Lower leg skin (tissue), 4 donors: ENCODE data around the gene PALLD. TPM values are rescaled to one million over a fixed set of nuclear protein-coding genes. Genes with fewer than 3 reads are reported as not detected.

Experiments used
- DNase-seq, 2 donors: peaks; one replicate each; pipeline ENCODE4 v3.0.0-alpha.2; 2019; ENCODE audit warnings: low spot score in 2 of 2
- H3K4me3 ChIP-seq: fragments of 200-600 bp; sonication (generic); 2 replicates; pipeline ENCODE4 v1.5.1; 2017; ENCODE audit warnings: mild to moderate bottlenecking, low read depth; ENCODE audit not compliant: poor library complexity, severe bottlenecking
- POLR2A ChIP-seq, 2 donors: fragments of 450-650 bp; IDR thresholded peaks; one replicate each; pipeline ENCODE4 v1.6.1; 2016 to 2017; ENCODE audit warnings: antibody characterized with exemption in 2 of 2, mild to moderate bottlenecking in 1 of 2, moderate library complexity in 1 of 2
- WGBS, 2 donors: methylation state at CpG; one replicate each; pipeline ENCODE4 v1.1.5; 2018; 5-methylcytosine and 5-hydroxymethylcytosine counted together
- intact Hi-C: fragments of 100-400 bp; cut with DNase I; formaldehyde crosslinking; loops from one replicate; pipeline ENCODE4 v1.15.0; 2023; ENCODE audit warnings: low total_unique reads
- total RNA-seq, 4 donors: library from RNA; depleted of rRNA; stranded (reverse); fragments of >200 nt; gene quantifications; one replicate each; pipeline ENCODE4 v1.1.0, GENCODE V29; 2016
- TF ChIP-seq, protein P1 (sequence below), 3 donors: fragments of 450-650 bp; IDR thresholded peaks; one replicate each; pipeline ENCODE4 v1.5.1; 2016; ENCODE audit warnings: antibody characterized with exemption in 3 of 3, mild to moderate bottlenecking in 3 of 3, moderate library complexity in 2 of 3

PALLD gene
- total RNA-seq, 4 donors from 2014 or later = 46.1 to 103 (median 77.6) TPM

DNA sequence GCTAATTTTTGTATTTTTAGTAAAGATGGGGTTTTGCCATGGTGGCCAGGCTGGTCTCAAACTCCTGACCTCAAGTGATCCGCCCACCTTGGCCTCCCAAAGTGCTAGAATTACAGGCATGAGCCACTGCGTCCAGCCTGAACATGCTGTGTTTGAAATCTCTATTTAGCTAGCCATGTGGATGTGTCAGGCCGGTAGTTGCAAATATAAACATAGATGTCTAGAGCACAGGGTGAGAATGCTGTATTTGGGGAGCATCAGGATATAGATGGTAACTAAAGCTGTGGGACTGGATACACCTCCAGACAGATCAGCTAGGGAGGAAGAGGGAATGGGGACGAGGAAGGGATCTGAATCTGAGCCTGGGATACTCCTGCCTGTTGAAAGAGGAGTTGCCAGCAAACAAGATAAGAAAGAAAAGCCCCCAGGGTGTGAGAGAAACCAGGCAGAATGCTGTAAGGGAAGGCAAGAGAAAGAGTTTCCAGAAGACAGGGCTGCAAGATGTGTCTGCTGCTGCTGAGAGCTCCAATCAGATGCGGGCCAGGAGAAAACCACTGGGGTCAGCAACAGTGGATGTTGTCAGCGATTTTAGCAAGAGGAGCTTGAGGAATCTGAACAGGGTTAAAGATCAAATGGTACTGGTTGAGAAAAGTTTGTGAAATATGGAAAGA is 177.4 kb downstream of the PALLD start:
- DNase-seq = no peak
- no peak overlapping the region for H3K4me3 ChIP-seq
- TF ChIP-seq, protein P1, sequence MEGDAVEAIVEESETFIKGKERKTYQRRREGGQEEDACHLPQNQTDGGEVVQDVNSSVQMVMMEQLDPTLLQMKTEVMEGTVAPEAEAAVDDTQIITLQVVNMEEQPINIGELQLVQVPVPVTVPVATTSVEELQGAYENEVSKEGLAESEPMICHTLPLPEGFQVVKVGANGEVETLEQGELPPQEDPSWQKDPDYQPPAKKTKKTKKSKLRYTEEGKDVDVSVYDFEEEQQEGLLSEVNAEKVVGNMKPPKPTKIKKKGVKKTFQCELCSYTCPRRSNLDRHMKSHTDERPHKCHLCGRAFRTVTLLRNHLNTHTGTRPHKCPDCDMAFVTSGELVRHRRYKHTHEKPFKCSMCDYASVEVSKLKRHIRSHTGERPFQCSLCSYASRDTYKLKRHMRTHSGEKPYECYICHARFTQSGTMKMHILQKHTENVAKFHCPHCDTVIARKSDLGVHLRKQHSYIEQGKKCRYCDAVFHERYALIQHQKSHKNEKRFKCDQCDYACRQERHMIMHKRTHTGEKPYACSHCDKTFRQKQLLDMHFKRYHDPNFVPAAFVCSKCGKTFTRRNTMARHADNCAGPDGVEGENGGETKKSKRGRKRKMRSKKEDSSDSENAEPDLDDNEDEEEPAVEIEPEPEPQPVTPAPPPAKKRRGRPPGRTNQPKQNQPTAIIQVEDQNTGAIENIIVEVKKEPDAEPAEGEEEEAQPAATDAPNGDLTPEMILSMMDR (IDR thresholded peaks at IDR 0.05) = no peak
- TF ChIP-seq POLR2A (IDR thresholded peaks at IDR 0.05) = no peak
- intact Hi-C loops = no loop called here
- WGBS, 2 donors = 71 to 84% methylated on average over 6 of the region's 6 CpGs

DNA sequence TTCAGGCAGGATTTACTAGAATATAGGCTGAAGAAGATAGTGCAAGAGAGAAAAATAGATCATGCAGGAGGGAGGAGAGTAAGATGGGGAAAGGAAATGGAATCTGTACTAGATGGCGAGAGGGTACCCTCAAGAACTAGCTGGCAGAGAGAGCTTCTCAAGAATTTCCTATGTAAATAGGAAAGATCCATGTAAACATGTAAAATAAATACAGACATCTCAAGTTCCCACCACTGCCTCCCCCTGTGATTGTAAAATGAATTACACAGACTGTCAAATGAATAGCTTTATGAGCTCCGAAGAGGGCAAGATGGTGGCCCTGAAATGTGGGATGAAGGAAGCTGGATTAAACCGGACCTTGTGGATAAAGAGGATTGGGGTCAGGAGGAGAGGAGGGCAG is 178.0 kb downstream of the PALLD start:
- 57 to 92% methylated on average over 3 of the region's 3 CpGs for WGBS, 2 donors
- DNase-seq = no peak
- no peak overlapping the region for H3K4me3 ChIP-seq
- intact Hi-C loops = no loop called here
- no peak for TF ChIP-seq POLR2A (IDR thresholded peaks at IDR 0.05)
- TF ChIP-seq, protein P1 (IDR thresholded peaks at IDR 0.05) = no peak

- TF ChIP-seq POLR2A (IDR thresholded peaks at IDR 0.05) = no peak
- TF ChIP-seq, protein P1 (IDR thresholded peaks at IDR 0.05) = no peak
- intact Hi-C loops = no loop called here
- no peak overlapping the region for H3K4me3 ChIP-seq
- DNase-seq = no peak
- 75 to 78% methylated on average over 6 of the region's 6 CpGs for WGBS, 2 donors
These were observed 180.2 kb downstream of the PALLD start for GRCh38 chr4:168677063-168677462.

GRCh38 chr4:168677879-168678278 is 181.0 kb downstream of the PALLD start:
- no peak for TF ChIP-seq POLR2A (IDR thresholded peaks at IDR 0.05)
- TF ChIP-seq, protein P1 (IDR thresholded peaks at IDR 0.05) = no peak
- DNase-seq = no peak
- no peak overlapping the region for H3K4me3 ChIP-seq
- intact Hi-C loops = no loop called here
- 93 to 94% methylated on average over 11 of the region's 11 CpGs for WGBS, 2 donors

DNA sequence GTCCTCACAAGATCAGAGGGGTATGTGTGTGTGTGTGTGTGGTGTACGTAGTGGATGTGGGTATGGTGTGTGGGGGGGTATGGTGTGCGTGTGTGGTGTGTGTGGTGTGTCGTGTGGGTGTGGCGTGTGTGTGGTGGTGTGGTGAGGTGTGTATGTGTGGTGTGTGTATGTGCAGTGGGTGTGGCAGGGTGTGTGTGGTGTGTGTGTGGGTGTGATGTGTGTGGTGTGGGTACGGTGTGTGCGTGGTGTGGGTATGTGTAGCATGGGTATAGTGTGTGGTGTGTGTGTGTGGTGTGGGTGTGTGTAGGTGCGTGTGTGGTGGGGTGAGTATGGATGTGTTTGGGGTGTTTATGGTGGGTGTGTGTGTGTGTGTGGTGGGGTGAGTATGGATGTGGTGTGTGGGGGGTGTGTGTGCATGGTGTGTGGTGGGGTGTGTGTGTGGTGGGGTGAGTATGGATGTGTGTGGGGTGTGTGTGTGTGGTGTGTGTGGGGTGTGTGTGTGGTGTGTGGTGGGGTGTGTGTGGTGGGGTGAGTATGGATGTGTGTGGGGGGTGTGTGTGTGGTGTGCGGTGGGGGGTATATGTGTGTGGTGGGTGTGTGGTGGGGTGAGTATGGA is 182.0 kb downstream of the PALLD start:
- intact Hi-C loops = no loop called here
- 92 to 93% methylated on average over 8 of the region's 8 CpGs for WGBS, 2 donors
- TF ChIP-seq, protein P1 (IDR thresholded peaks at IDR 0.05) = no peak
- TF ChIP-seq POLR2A (IDR thresholded peaks at IDR 0.05) = no peak
- no peak for DNase-seq
- H3K4me3 ChIP-seq = no peak overlapping the region
